CD14-positive monocyte (primary cell): ENCODE data around the gene OR6S1. TPM values are rescaled to one million over a fixed set of nuclear protein-coding genes. Genes with fewer than 3 reads are reported as not detected.
A peak's percentile ranks its signal among the peaks of the same experiment; 100 is the strongest.

Experiments
- DNase-seq, 3 donors: peaks; one replicate each; pipeline ENCODE4 v3.0.0-alpha.2; 2011 to 2022
- H2AFZ ChIP-seq: 2 replicates; pipeline ENCODE4 v1.6.0; 2012; ENCODE audit warnings: mild to moderate bottlenecking, low read depth, low read length, inconsistent platforms; ENCODE audit not compliant: insufficient read depth, poor library complexity, severe bottlenecking
- H3K27ac ChIP-seq, 2 donors: 1 replicate in 1 of 2; 2 replicates in 1 of 2; pipeline ENCODE4 v1.5.1; 2012 to 2013; ENCODE audit warnings: low read length in 2 of 2, control low read depth in 1 of 2, inconsistent platforms in 1 of 2, low read depth in 1 of 2, mild to moderate bottlenecking in 1 of 2
- H3K27me3 ChIP-seq, 2 donors: one replicate each; pipeline versions ENCODE4 v1.6.0 to v1.6.1; 2011 to 2013; ENCODE audit warnings: low read length in 2 of 2; ENCODE audit not compliant: control insufficient read depth in 2 of 2, insufficient read depth in 2 of 2
- H3K36me3 ChIP-seq, 2 donors: replicated peaks in 1 of 2; 1 replicate in 1 of 2; 2 replicates in 1 of 2; pipeline versions ENCODE4 v1.5.1 to v1.6.1; 2012 to 2013; ENCODE audit warnings: low read length in 2 of 2, control low read depth in 1 of 2, inconsistent platforms in 1 of 2, mild to moderate bottlenecking in 1 of 2; ENCODE audit not compliant: insufficient read depth in 2 of 2, control insufficient read depth in 1 of 2
- H3K4me1 ChIP-seq, 2 donors: 1 replicate in 1 of 2; 2 replicates in 1 of 2; pipeline versions ENCODE4 v1.5.1 to v1.6.1; 2012 to 2013; ENCODE audit warnings: low read length in 2 of 2, control low read depth in 1 of 2, inconsistent platforms in 1 of 2, mild to moderate bottlenecking in 1 of 2, moderate library complexity in 1 of 2; ENCODE audit not compliant: insufficient read depth in 2 of 2, control insufficient read depth in 1 of 2
- H3K4me2 ChIP-seq: replicated peaks from 2 replicates; pipeline ENCODE3; 2012; ENCODE audit warnings: low read length, moderate library complexity, mild to moderate bottlenecking; ENCODE audit not compliant: poor library complexity, severe bottlenecking; ENCODE audit errors: extremely low read depth
- H3K4me3 ChIP-seq, 3 experiments: fragments of 200-600 bp in 1 of 3; sonication (generic) in 1 of 3; replicated peaks in 1 of 3; 1 replicate in 2 of 3; 2 replicates in 1 of 3; pipeline ENCODE4 v1.5.1; 2011 to 2013; ENCODE audit warnings: low read length in 3 of 3, mild to moderate bottlenecking in 3 of 3, control low read depth in 2 of 3, low read depth in 2 of 3, inconsistent platforms in 1 of 3, moderate library complexity in 1 of 3
- H3K79me2 ChIP-seq: 2 replicates; pipeline ENCODE4 v1.6.0; 2012; ENCODE audit warnings: mild to moderate bottlenecking, control low read depth, inconsistent platforms, low read length, moderate library complexity; ENCODE audit not compliant: insufficient read depth
- H3K9ac ChIP-seq: 2 replicates; pipeline ENCODE4 v1.6.0; 2017; ENCODE audit warnings: low read length, mild to moderate bottlenecking; ENCODE audit not compliant: insufficient read depth, poor library complexity, severe bottlenecking
- H3K9me3 ChIP-seq, 2 donors: replicated peaks in 1 of 2; 1 replicate in 1 of 2; 2 replicates in 1 of 2; pipeline versions ENCODE4 v1.5.1 to v1.6.1; 2012 to 2013; ENCODE audit warnings: low read length in 2 of 2, control low read depth in 1 of 2; ENCODE audit not compliant: control insufficient read depth in 1 of 2, insufficient read depth in 1 of 2
- H4K20me1 ChIP-seq: 2 replicates; pipeline ENCODE4 v1.6.0; 2012; ENCODE audit warnings: mild to moderate bottlenecking, low read length, control low read depth, moderate library complexity; ENCODE audit not compliant: insufficient read depth
- H3K27ac Mint-ChIP-seq, 7 donors: one replicate each; pipeline ENCODE4 v1.8.0; 2020; ENCODE audit warnings: mild to moderate bottlenecking in 7 of 7, mixed read lengths in 7 of 7, moderate library complexity in 6 of 7, inconsistent platforms in 2 of 7
- H3K27me3 Mint-ChIP-seq, 3 donors: one replicate each; pipeline ENCODE4 v1.8.0; 2021 to 2022; ENCODE audit warnings: low read depth in 3 of 3, mild to moderate bottlenecking in 3 of 3, mixed read lengths in 3 of 3, moderate library complexity in 3 of 3, inconsistent platforms in 1 of 3
- H3K36me3 Mint-ChIP-seq, 2 donors: one replicate each; pipeline ENCODE4 v1.8.0; 2020; ENCODE audit warnings: mixed read lengths in 2 of 2, inconsistent platforms in 1 of 2, mild to moderate bottlenecking in 1 of 2
- H3K4me1 Mint-ChIP-seq: one replicate; pipeline ENCODE4 v1.8.0; 2020; ENCODE audit warnings: mild to moderate bottlenecking, mixed read lengths
- H3K4me3 Mint-ChIP-seq, 2 donors: one replicate each; pipeline ENCODE4 v1.8.0; 2020; ENCODE audit warnings: mild to moderate bottlenecking in 2 of 2, mixed read lengths in 2 of 2, moderate library complexity in 1 of 2
- H3K9me3 Mint-ChIP-seq, 7 donors: one replicate each; pipeline ENCODE4 v1.8.0; 2020 to 2022; ENCODE audit warnings: mixed read lengths in 7 of 7, mild to moderate bottlenecking in 6 of 7, moderate library complexity in 6 of 7, inconsistent platforms in 2 of 7
- CTCF ChIP-seq: fragments of 200-600 bp; IDR thresholded peaks from one replicate; pipeline ENCODE4 v1.8.0; 2022; ENCODE audit warnings: antibody characterized with exemption, mild to moderate bottlenecking
- WGBS: methylation state at CpG from one replicate; pipeline ENCODE4 v1.1.5; 2013; ENCODE audit warnings: missing lambda C conversion rate; ENCODE audit not compliant: insufficient coverage; 5-methylcytosine and 5-hydroxymethylcytosine counted together
- intact Hi-C, 2 donors: fragments of 100-400 bp; cut with micrococcal nuclease; formaldehyde crosslinking; loops; one replicate each; pipeline versions ENCODE4 v1.15.0 to v1.15.1; 2023
- polyA plus RNA-seq, 3 donors: library from polyadenylated mRNA; depleted of rRNA in 1 of 3; unstranded in 2 of 3; stranded (reverse) in 1 of 3; fragments of 300-500 nt in 2 of 3; fragments of >200 nt in 1 of 3; fragmentation: Illumina TruSeq in 2 of 3; gene quantifications; 1 replicate in 2 of 3; 2 replicates in 1 of 3; pipeline ENCODE4 v1.2.3, GENCODE V29; 2012 to 2021

OR6S1 gene
- polyA plus RNA-seq, 3 donors, result not detected

- H3K27ac ChIP-seq, result no peak overlapping the region
- H4K20me1 ChIP-seq, result no peaks in the 10 kb centered on the region
- peaks cover 41 to 44% of the 10 kb centered on the region in 2 donors for H3K4me1 ChIP-seq
- H3K27ac Mint-ChIP-seq, result no peak overlapping the region
- H3K27me3 ChIP-seq, result no peaks in the 10 kb centered on the region
- peaks cover 0 to 7% (median 2%) of the 10 kb centered on the region in 3 donors for H3K27me3 Mint-ChIP-seq
- no peak for TF ChIP-seq CTCF
- peak in 2 of 3 donors; percentile 21 to 28 for DNase-seq
- H3K4me2 ChIP-seq, result peak overlapping the region; percentile 88
- H3K9me3 Mint-ChIP-seq, result no peaks in the 10 kb centered on the region
- H3K79me2 ChIP-seq, result no peaks in the 10 kb centered on the region
- H2AFZ ChIP-seq, result no peak overlapping the region
- no peaks in the 10 kb centered on the region for H3K36me3 Mint-ChIP-seq
- no peak overlapping the region for H3K4me3 ChIP-seq
- H3K4me1 Mint-ChIP-seq, result peaks cover 26% of the 10 kb centered on the region
- H3K36me3 ChIP-seq, result no peaks in the 10 kb centered on the region
- H3K9ac ChIP-seq, result no peak overlapping the region
- 100% methylated on average over 1 of the region's 1 CpG for WGBS
- intact Hi-C loops, result loop anchor here (5.0 to 10.0 kb wide), 6 partner anchors 48 to 425 kb away; partner anchors contain the start of genes PARP2 (in 1 of the 2), TMEM253 (in 1 of the 2) and ZNF219 (in 1 of the 2)
- no peaks in the 10 kb centered on the region for H3K9me3 ChIP-seq
- no peak overlapping the region for H3K4me3 Mint-ChIP-seq
These were observed 38.4 kb upstream of the OR6S1 start for GRCh38 chr14:20679907-20680306.

GRCh38 chr14:20676072-20676471 is 34.6 kb upstream of the OR6S1 start:
- H3K36me3 Mint-ChIP-seq, result no peaks in the 10 kb centered on the region
- Histone ChIP-seq H3K27ac (no peak overlapping the region), H3K9me3 (no peaks in the 10 kb centered on the region), H2AFZ (no peak overlapping the region), H3K9ac (no peak overlapping the region), H3K27me3 (no peaks in the 10 kb centered on the region), H3K36me3 (no peaks in the 10 kb centered on the region), H3K79me2 (no peaks in the 10 kb centered on the region), H4K20me1 (no peaks in the 10 kb centered on the region), H3K4me2 (no peak overlapping the region), H3K4me1 (peaks cover 17% of the 10 kb centered on the region in 2 donors), H3K4me3 (no peak overlapping the region)
- intact Hi-C loops, result no loop called here
- H3K9me3 Mint-ChIP-seq, result peaks cover 0 to 2% (median 0%) of the 10 kb centered on the region in 7 donors
- peaks cover 2 to 4% (median 3%) of the 10 kb centered on the region in 3 donors for H3K27me3 Mint-ChIP-seq
- no peak for DNase-seq
- peak overlapping the region in 1 of 7 donors; percentile 23 for H3K27ac Mint-ChIP-seq
- no peak for TF ChIP-seq CTCF
- H3K4me1 Mint-ChIP-seq, result peaks cover 18% of the 10 kb centered on the region
- H3K4me3 Mint-ChIP-seq, result peak overlapping the region in 1 of 2 donors; percentile 51
- WGBS, result 100% methylated on average over 1 of the region's 2 CpGs
